Measurements from ENCODE around the gene TAS1R3. TPM values are rescaled to one million over a fixed set of nuclear protein-coding genes. Genes with fewer than 3 reads are reported as not detected.

TAS1R3 gene
- total RNA-seq, 2 donors from 2014 or later = 0.30 to 0.35 TPM

DNA sequence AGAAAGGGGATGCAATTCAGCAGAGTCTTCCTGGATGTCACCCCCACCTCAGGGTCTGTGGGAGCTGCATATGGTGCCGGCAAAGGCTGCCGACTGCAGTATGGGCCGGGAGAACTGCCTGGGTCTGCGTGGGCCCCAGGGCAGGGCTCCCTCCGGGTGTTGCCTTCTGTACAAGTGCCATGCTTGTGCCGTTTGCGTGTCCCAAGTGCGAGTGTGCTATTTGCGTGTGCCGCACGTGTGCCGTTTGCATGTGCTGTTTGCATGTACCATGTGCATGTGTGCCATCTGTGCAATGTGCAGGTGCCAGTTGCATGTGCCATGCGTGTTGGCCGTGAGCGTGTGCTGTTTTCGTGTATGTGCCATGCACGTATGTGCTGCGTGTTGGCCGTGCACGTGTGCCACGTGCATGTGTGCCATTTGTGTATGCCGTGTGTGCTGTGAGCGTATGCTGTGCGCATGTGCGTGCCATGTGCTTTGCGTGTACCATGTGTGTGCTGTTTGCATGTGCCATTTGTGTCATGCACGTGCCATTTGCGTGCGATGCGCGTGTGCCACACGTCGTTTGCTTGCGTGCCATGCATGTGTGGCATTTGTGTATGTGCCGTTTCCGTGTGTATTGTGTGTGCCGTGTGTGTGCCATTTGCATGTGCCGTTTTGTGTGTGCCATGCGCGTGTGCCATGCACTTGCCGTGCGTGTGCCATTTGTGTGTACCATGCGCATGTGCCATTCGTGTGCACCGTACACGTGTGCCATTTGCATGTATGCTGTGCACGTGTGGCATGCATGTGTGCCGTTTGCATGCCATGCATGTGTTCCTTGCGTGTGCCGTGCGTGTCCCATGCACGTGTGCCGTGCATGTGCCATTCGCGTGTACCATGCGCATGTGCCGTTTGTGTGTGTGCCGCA, 1.5 kb upstream of the TAS1R3 start:
- TF ChIP-seq, protein P1, sequence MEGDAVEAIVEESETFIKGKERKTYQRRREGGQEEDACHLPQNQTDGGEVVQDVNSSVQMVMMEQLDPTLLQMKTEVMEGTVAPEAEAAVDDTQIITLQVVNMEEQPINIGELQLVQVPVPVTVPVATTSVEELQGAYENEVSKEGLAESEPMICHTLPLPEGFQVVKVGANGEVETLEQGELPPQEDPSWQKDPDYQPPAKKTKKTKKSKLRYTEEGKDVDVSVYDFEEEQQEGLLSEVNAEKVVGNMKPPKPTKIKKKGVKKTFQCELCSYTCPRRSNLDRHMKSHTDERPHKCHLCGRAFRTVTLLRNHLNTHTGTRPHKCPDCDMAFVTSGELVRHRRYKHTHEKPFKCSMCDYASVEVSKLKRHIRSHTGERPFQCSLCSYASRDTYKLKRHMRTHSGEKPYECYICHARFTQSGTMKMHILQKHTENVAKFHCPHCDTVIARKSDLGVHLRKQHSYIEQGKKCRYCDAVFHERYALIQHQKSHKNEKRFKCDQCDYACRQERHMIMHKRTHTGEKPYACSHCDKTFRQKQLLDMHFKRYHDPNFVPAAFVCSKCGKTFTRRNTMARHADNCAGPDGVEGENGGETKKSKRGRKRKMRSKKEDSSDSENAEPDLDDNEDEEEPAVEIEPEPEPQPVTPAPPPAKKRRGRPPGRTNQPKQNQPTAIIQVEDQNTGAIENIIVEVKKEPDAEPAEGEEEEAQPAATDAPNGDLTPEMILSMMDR (IDR thresholded peaks at IDR 0.05) = no peak
- no peak overlapping the region for H3K27ac ChIP-seq

DNA sequence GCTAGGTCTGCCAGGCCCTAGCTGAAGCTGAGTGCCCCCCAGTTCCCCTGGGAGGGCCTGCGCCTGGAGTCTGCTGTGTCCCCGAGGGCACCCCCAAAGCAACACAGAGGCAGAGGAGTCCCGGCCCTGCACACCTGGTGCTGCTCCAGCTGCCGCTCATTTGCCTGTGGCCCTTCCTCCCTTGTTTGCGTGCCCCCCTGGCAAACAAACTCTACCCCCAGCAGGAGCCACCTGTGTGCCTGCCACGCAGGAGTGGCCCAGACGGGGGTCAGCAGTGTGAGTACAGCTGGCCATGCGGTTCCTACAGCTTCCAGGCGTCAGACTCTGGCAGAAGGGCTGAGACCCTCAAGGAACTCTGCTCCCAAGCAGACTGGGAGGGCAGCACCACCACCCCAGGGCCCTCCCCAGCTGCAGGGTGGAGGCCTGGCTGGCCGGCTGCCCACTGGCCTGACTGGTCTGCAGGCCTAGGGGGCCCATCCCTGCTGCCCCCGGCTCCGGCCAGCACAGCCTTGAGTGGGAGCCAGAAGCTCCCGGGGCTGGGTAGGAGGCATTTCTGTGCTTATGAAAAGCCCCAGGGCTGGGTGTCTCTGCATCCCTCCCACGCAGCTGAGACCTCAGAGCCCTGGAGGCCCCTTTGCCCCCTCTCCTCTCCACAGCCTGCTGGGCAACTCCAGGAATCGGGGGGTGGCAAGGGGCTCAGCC, 563 bp upstream of the TAS1R3 start:
- Histone ChIP-seq H3K27ac (no peak overlapping the region), H3K9me3 (no peaks in the 10 kb centered on the region), H3K4me3 (no peak overlapping the region), H3K27me3 (no peaks in the 10 kb centered on the region), H3K36me3 (peaks cover 23% of the 10 kb centered on the region), H3K4me1 (peaks cover 0 to 39% of the 10 kb centered on the region in 2 donors)
- no peak for DNase-seq (ENCODE audit: low spot score)
- TF ChIP-seq, protein P1 (IDR thresholded peaks at IDR 0.05) = no peak

More for the DNA sequence above, 1.5 kb upstream of the TAS1R3 start:
- H3K36me3 ChIP-seq = peaks cover 23% of the 10 kb centered on the region
- DNase-seq (ENCODE audit: low spot score) = no peak
- H3K9me3 ChIP-seq = no peaks in the 10 kb centered on the region
- no peaks in the 10 kb centered on the region for H3K27me3 ChIP-seq
- H3K4me3 ChIP-seq = no peak overlapping the region
- H3K4me1 ChIP-seq = peaks cover 0 to 46% of the 10 kb centered on the region in 2 donors

GRCh38 chr1:1332031-1332755, 1.1 kb downstream of the TAS1R3 start:
- H3K4me1 ChIP-seq = peaks cover 0 to 22% of the 10 kb centered on the region in 2 donors
- H3K27ac ChIP-seq = no peak overlapping the region
- no peak overlapping the region for H3K4me3 ChIP-seq
- TF ChIP-seq, protein P1 (IDR thresholded peaks at IDR 0.05) = no peak
- H3K27me3 ChIP-seq = no peaks in the 10 kb centered on the region
- no peak for DNase-seq (ENCODE audit: low spot score)
- H3K9me3 ChIP-seq = no peaks in the 10 kb centered on the region
- peaks cover 18% of the 10 kb centered on the region for H3K36me3 ChIP-seq

GRCh38 chr1:1332774-1333480, 1.8 kb downstream of the TAS1R3 start:
- Histone ChIP-seq H3K4me3 (no peak overlapping the region), H3K9me3 (no peaks in the 10 kb centered on the region), H3K27me3 (no peaks in the 10 kb centered on the region), H3K27ac (no peak overlapping the region), H3K36me3 (peaks cover 14% of the 10 kb centered on the region), H3K4me1 (peaks cover 0 to 21% of the 10 kb centered on the region in 2 donors)
- no peak for DNase-seq (ENCODE audit: low spot score)
- TF ChIP-seq, protein P1 (IDR thresholded peaks at IDR 0.05) = no peak

- Histone ChIP-seq H3K27ac (no peak overlapping the region), H3K4me1 (peaks cover 0 to 21% of the 10 kb centered on the region in 2 donors), H3K4me3 (no peak overlapping the region), H3K27me3 (no peaks in the 10 kb centered on the region), H3K36me3 (peaks cover 15% of the 10 kb centered on the region), H3K9me3 (no peaks in the 10 kb centered on the region)
- no peak for DNase-seq (ENCODE audit: low spot score)
- TF ChIP-seq, protein P1 (IDR thresholded peaks at IDR 0.05) = no peak
These were observed 2.6 kb downstream of the TAS1R3 start for GRCh38 chr1:1333551-1334241.

All from right atrium auricular region (tissue), 2 donors.